NCI-H2171 (cell line): ENCODE measurements around the gene SPRED2.

Source experiments
- DNase-seq: peaks from one replicate; lab custom pipeline; 2025; lab: John Stamatoyannopoulos, UW

SPRED2 gene

GRCh38 chr2:65311049-65311448 lies 121.3 kb downstream of the SPRED2 start:
- no peak for DNase-seq

- DNase-seq, result no peak
These were observed 122.7 kb downstream of the SPRED2 start for GRCh38 chr2:65309699-65310098.

GRCh38 chr2:65305934-65306333 lies 126.5 kb downstream of the SPRED2 start:
- DNase-seq, result no peak

GRCh38 chr2:65300761-65301711 lies 131.4 kb downstream of the SPRED2 start:
- DNase-seq, result no peak

- DNase-seq, result no peak
These were observed 132.2 kb downstream of the SPRED2 start for GRCh38 chr2:65300134-65300760.

- DNase-seq, result no peak
These were observed 133.2 kb downstream of the SPRED2 start for GRCh38 chr2:65299246-65299645.

- no peak for DNase-seq
These were observed 134.3 kb downstream of the SPRED2 start for GRCh38 chr2:65298089-65298488.

- no peak for DNase-seq
These were observed 134.9 kb downstream of the SPRED2 start for GRCh38 chr2:65297544-65297943.

- DNase-seq, result no peak
These were observed 135.4 kb downstream of the SPRED2 start for GRCh38 chr2:65296971-65297370.

GRCh38 chr2:65294701-65295100 lies 137.7 kb downstream of the SPRED2 start:
- DNase-seq, result no peak

GRCh38 chr2:65294136-65294535 lies 138.3 kb downstream of the SPRED2 start:
- DNase-seq, result no peak

GRCh38 chr2:65293376-65293775 lies 139.0 kb downstream of the SPRED2 start:
- DNase-seq, result no peak

- DNase-seq, result no peak
These were observed 139.9 kb downstream of the SPRED2 start for GRCh38 chr2:65292461-65293011.

- no peak for DNase-seq
These were observed 140.3 kb downstream of the SPRED2 start for GRCh38 chr2:65292106-65292400.

GRCh38 chr2:65291216-65292105 lies 140.9 kb downstream of the SPRED2 start:
- DNase-seq, result no peak

- DNase-seq, result no peak
These were observed 145.0 kb downstream of the SPRED2 start for GRCh38 chr2:65287364-65287763.

- DNase-seq, result no peak
These were observed 149.8 kb downstream of the SPRED2 start for GRCh38 chr2:65282477-65283053.

GRCh38 chr2:65281627-65282351 lies 150.6 kb downstream of the SPRED2 start:
- DNase-seq, result no peak

- no peak for DNase-seq
These were observed 152.6 kb downstream of the SPRED2 start for GRCh38 chr2:65279756-65280155.

GRCh38 chr2:65278531-65278981 lies 153.8 kb downstream of the SPRED2 start:
- DNase-seq, result no peak
